GM19397 (cell line): ENCODE data around the gene PRXL2A.
"Not testable (repeated sequence)": the region's sequence is repeated elsewhere in the genome, so short reads cannot be mapped to it uniquely, and the experiment has no call there.

ENCODE experiments used
- ATAC-seq: cut with Tn5 transposase; IDR thresholded peaks from one replicate; pipeline ENCODE4 v1.9.1; 2021; ENCODE audit warnings: mild to moderate bottlenecking, moderate library complexity; ENCODE audit not compliant: unreplicated experiment

The PRXL2A gene

GRCh38 chr10:80408242-80409101 lies at the start of gene PRXL2A:
Gene PRXL2A (plus strand): TSS chr10:80408551. CDS start chr10:80420468, 11,917 bp downstream.
- ATAC-seq: peak; percentile 97

DNA sequence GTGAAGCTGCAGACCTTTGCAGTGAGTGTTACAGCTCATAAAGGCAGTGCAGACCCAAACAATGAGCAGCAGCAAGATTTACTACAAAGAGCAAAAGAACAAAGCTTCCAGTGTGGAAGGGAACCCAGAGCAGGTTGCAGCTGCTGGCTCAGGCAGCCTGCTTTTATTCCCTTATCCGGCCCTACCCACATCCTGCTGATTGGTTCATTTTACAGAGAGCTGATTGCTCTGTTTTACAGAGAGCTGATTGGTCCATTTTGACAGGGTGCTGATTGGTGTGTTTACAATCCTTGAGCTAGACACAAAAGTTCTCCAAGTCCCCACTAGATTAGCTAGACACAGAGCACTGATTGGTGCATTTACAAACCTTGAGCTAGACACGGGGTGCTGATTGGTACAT lies 49.4 kb upstream of the PRXL2A start:
- not testable (repeated sequence) for ATAC-seq

DNA sequence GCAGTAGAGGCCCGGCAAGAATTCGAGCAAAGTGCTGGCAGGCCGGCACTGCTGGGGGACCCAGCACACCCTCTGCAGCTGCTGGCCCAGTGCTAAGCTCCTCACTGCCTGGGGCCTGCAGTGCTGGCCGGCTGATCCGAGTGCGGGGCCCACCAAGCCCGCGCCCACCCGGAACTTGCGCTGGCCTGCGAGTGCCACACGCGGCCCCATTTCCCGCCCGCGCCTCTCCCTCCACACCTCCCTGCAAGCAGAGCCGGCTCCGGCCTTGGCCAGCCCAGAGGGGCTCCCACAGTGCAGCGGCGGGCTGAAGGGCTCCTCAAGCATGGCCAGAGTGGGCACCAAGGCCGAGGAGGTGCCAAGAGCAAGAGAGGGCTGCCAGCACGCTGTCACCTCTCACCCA lies 48.7 kb upstream of the PRXL2A start:
- no peak for ATAC-seq

GRCh38 chr10:80365510-80365909 lies 42.8 kb upstream of the PRXL2A start:
- ATAC-seq: no peak

DNA sequence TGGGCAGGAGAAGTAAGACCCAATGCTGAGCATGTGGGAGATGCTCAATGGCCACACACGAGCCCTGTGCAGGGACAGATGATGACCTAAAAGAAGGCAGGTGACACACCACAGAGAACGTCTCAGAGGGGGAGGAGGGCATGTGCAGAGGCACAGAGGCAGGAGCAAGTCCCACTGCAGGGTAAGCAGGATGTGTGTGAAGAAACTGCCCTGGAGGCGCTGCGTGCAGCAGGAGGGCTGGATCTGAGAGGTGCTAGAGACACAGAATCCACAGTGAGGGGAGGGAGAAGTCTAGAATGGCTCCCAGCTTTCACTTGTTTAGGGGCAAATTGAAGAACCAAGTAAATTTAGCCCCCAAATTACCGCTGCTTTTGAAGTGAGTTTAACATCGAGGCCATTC lies 36.9 kb upstream of the PRXL2A start:
- ATAC-seq: no peak

DNA sequence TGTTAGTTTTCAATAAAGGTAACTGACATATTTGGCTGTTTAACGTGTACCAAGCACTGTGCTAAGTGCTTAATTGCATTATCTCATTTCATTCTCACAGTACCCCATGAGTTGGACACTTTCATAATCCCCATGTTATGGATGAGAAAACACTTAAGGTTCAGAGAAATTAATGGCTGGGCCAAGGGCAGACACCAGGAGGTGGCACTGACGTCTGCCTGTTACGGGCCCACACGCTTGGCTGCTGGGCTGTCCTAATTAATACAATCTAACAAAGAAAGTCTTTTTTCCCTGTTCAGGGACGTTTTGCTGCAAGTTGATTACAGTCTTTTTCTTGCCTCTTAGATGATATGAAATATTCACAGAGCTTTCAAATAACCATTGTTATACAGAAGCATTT lies 35.7 kb upstream of the PRXL2A start:
- no peak for ATAC-seq

- ATAC-seq: no peak
Observed at GRCh38 chr10:80373502-80373901, 34.8 kb upstream of the PRXL2A start.

GRCh38 chr10:80379701-80380100 lies 28.6 kb upstream of the PRXL2A start:
- ATAC-seq: no peak

GRCh38 chr10:80380185-80380584 lies 28.2 kb upstream of the PRXL2A start:
- no peak for ATAC-seq

- ATAC-seq: no peak
Observed at GRCh38 chr10:80382989-80383388, 25.4 kb upstream of the PRXL2A start.

DNA sequence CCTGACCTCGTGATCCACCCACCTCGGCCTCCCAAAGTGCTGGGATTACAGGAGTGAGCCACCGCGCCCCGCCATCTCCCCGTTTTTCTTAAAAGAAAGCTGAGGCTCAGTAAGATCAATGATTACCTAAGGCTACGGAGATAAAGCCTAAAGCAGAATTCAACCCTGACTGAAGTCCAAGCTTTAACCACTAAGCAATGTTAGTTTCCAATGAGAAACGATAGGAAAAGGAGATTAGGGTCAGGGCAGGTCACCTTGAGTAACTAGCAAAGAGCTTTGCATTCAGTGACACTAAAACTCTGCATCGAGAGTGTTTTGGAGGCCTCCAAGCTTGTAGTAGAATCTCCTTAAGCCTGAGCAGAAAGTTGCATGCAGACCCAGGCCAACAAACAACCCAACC lies 17.6 kb upstream of the PRXL2A start:
- ATAC-seq: no peak

- ATAC-seq: no peak
Observed at GRCh38 chr10:80392250-80392649, 16.1 kb upstream of the PRXL2A start.

DNA sequence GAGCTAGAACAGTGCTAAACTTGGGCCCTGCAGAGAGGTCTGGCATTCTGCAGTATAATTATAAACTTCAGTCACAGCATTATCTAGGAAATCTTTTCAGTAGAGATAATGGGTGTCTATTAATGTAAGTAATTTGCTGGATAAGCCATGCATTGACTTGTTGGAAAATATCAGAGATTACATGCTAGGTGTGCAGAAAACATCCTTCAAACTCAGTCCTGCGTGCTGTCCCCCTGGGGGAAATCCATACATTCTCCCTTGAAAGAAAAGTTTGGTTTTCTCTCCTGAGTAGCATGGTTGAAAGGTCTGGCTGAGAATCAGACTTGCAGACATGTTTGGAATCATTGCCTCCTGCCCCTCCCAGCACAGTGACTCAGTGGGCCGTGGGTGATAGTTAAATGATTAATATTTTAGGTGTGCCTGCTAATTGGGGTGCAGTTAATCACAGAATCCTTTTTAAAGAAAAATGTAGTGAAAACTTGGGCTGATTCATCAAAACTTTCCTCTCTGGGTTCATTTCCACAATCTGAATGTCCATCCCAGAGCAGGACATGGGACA lies 13.9 kb upstream of the PRXL2A start:
- ATAC-seq: no peak

DNA sequence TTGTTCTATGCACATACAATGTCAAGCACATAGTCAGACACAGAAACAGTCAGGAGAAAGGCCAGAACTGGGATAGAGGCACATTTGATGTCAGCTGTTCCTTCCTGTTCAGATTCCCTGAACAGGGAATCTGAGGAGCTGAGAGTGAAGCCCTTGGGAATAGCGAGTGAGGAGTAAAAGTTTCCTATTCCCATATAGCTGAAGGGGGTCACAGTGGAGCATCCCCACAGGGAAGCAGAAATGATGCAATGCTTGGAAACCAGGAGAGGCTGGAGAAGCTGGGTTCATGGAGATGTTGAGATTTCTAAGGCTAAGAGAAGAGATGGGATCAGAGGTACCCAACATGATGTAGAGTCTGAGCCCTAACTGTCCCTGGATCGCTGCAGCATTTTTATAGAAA lies 11.3 kb upstream of the PRXL2A start:
- no peak for ATAC-seq

DNA sequence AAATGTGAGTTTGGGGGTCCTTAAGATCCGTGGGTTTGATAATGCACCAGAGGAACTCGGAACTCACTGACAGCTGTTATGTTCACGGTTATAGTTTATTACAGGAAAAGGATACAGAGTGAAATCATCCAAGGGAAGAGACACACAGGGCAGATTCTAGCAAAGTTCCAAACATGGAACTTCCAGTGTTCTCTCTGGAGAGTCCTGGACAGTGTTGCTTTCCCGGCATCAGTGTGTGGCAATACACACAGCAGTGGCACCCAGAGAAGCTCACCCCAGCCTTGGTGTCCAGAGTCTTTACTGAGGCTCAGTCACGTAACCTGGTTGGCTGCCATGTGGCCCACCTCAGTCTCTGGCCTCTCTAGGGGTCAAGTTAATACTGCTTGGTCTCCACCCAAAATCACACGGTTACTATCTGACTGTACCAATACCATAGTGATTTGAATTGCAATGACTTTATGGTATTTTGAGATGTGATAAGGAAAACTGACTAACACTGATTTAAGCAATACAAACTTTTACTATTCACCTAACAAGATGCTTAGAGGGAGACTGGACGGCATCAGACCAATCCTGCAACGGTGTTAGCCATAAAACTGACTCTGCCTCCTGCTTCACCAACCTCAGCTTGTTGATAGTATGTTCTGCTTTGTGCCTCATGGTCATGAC lies 8.1 kb upstream of the PRXL2A start:
- no peak for ATAC-seq

GRCh38 chr10:80405035-80405434 lies 3.3 kb upstream of the PRXL2A start:
- ATAC-seq: no peak

DNA sequence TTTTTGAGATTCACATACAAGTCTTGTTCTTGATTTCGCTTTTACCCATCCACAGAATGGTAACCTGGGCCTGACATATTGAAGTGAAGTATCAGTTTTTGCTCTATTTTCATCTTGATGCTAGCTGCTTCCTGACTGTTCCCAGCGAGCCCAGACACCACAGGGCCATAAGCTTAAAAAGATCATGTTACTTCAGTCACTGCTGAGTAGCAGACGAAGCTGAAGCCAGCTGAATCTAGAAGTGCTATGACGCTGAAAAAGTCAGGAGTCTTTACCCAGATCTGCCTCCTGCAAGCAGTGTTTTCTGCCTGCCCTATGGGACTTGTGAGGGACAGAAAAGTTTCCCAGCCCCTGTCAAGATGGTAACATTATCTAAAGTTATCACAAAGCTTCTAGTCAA lies 2.7 kb upstream of the PRXL2A start:
- ATAC-seq: no peak

DNA sequence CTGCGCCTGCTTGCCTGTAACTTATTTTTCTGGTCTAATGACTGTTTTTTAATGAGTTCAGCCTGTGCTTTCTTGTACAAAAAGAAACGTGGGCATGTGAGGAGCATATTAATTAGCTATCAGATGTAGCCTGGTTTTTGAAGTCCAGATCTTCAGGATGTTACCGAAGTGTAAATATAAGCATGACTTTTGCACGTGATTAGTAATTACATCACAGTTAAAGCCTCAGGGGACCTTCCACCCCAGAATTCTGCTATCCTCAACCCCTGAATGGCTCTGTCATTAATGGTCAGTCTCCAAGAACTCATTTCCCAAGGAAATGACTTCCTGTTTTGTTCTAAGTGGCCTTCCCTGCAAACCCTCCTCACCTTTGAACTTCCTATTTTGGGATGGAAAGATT lies 2.1 kb upstream of the PRXL2A start:
- no peak for ATAC-seq

- ATAC-seq: peak; percentile 15
Observed at GRCh38 chr10:80407812-80408241, 524 bp upstream of the PRXL2A start.

GRCh38 chr10:80409121-80409520 lies 770 bp downstream of the PRXL2A start:
- ATAC-seq: no peak

DNA sequence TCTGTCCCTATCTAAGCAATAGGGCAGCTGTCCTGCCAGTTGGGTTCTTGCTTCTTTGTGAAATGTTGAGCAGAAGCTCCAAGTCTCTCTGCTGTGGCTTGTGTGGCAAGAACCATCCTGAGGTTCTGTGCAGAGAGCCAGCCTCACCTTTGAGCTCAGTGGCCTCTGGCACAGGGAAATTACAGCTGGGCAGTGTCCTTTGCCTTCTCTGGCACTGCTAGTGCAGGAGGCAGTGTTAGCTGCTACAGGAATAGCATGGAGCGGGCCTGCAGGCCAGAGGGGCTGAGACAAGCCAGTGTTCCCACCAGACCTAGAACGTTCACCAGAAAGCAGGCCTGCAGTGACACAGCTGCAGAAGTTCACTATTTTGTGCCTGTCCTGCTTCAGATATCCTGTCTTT lies 1.8 kb downstream of the PRXL2A start:
- no peak for ATAC-seq

DNA sequence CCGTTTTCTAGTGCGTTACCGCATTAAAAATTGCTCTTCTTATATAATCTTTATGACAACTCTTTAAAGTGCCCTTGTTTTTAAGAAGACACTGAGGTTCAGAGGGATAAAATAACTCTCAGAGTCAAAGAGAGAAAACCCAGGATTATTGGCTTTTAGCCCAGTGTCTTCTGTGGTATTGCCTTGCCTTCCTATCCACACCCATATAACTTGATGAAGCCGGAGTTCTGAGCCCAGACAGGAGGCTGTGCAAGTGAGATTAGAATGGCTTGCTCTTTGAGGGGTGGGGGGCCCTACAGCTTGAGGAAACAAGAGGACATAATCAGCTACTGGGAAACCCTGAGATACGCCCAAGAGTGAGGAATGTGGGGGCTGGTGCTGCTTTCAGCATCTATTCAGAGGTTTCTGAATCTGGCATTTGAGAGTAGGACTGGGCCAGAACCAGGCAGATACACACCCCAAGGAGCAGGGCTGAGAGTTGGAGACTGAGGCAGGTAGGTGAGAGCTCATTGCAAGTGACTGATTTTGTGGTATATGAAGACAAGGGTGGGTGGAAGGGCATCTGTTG lies 2.3 kb downstream of the PRXL2A start:
- no peak for ATAC-seq
